Erythroblast (primary cell): ENCODE data around the gene FBXO11.

Experiments
- GATA1 ChIP-seq: IDR thresholded peaks from 2 replicates; pipeline ENCODE4 v1.6.1; 2011; ENCODE audit warnings: low read depth, mild to moderate bottlenecking, control low read depth, low read length, moderate library complexity
- POLR2A ChIP-seq: IDR thresholded peaks from 2 replicates; pipeline ENCODE4 v1.6.1; 2011; ENCODE audit warnings: mild to moderate bottlenecking, low read length

- no peak for TF ChIP-seq POLR2A
- TF ChIP-seq GATA1 = no peak
These were observed 107.7 kb downstream of the FBXO11 start for GRCh38 chr2:47798631-47799030.
